D721Med (cell line): Measurements from ENCODE around the gene EEA1.

Experiments used
- DNase-seq: peaks from one replicate; pipeline ENCODE4 v3.0.0; 2011; ENCODE audit warnings: low spot score; ENCODE audit not compliant: insufficient read length
- FAIRE-seq: peaks from 2 replicates; lab custom pipeline; 2011; peaks lifted over from hg19 to GRCh38; lab: Jason Lieb, UNC
- TF ChIP-seq, protein P1 (sequence below): IDR thresholded peaks from 2 replicates; pipeline ENCODE4 v1.5.1; 2012; ENCODE audit warnings: mild to moderate bottlenecking, control low read depth; ENCODE audit not compliant: insufficient read depth; ENCODE audit errors: missing control alignments

Gene EEA1

DNA sequence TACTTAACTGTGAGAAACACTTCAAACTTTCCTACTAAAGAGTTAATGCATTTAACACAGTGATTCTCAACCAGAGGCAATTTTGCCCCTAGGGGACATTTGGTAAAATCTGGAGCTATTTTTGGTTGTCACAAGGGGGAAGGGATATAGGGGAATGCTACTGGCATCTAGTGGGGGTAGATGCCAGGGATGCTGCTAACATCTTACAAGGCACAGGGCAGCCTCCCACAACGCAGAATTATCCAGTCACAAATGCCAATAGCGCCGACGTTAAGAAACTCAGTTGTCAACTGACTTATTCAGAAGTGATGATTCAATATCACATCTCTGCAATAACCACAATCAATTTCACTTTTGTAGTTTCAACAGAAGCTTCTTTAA is 2.0 kb downstream of the EEA1 start:
- TF ChIP-seq, protein P1, sequence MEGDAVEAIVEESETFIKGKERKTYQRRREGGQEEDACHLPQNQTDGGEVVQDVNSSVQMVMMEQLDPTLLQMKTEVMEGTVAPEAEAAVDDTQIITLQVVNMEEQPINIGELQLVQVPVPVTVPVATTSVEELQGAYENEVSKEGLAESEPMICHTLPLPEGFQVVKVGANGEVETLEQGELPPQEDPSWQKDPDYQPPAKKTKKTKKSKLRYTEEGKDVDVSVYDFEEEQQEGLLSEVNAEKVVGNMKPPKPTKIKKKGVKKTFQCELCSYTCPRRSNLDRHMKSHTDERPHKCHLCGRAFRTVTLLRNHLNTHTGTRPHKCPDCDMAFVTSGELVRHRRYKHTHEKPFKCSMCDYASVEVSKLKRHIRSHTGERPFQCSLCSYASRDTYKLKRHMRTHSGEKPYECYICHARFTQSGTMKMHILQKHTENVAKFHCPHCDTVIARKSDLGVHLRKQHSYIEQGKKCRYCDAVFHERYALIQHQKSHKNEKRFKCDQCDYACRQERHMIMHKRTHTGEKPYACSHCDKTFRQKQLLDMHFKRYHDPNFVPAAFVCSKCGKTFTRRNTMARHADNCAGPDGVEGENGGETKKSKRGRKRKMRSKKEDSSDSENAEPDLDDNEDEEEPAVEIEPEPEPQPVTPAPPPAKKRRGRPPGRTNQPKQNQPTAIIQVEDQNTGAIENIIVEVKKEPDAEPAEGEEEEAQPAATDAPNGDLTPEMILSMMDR: peak; percentile 16
- DNase-seq: no peak
- no peak for FAIRE-seq

DNA sequence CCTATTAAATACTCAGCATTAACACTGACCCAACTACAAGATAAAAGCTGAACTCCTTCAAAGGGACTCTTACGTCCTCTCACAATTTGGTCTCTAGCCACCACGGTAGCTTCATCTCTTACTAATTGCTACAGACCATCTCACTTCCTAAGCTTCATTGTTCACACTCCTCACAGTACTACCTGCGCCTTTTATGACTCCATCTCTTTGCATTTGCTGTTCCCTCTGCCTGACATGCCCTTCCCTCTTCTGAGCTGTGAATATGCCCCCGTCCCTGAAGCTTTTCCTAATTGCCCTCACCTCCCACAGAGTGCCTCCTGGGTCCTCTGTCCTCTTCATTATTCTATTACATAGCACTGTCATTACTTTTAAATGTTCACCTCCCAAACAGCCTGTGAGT is 2.5 kb downstream of the EEA1 start:
- TF ChIP-seq, protein P1: no peak
- FAIRE-seq (no peak), DNase-seq (no peak)

DNA sequence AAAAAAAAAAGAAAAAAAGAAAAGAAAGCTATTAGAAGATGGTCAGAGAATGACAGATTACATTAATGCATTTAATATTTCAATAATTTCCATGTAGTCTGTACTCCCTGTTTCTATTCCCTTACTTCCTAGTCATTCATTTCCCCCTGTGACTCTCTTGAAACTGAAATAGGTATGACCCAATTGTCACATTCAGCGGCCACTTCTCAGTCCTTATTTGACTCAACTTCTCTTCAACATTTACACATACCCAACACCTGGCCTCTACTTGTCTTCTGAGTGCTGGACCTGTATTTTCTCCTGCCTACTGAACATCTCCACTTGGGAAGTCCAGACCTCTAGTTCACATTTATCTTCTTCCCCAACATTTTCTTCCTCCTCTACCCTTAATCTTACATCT is 7.2 kb downstream of the EEA1 start:
- TF ChIP-seq, protein P1: no peak
- FAIRE-seq (no peak), DNase-seq (no peak)

DNA sequence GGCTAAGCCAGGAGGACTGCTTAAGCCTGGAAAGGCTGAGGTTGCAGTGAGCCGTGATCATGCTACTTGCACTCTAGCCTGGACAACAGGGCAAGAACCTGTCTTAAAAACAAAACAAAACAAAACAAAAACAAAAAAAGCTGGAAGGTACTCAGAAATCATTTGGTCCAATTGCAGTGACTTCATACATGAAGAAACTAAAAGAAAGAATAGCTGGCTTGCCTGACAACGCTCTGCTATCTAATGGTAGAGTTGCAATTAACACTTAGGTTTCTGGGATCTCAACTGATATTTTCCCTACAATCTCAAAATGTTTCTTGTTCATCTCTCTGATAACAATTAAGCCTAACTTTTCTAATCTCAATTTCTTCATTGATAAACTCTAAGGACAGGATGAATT is 13.7 kb downstream of the EEA1 start:
- TF ChIP-seq, protein P1: no peak
- FAIRE-seq: no peak
- no peak for DNase-seq

DNA sequence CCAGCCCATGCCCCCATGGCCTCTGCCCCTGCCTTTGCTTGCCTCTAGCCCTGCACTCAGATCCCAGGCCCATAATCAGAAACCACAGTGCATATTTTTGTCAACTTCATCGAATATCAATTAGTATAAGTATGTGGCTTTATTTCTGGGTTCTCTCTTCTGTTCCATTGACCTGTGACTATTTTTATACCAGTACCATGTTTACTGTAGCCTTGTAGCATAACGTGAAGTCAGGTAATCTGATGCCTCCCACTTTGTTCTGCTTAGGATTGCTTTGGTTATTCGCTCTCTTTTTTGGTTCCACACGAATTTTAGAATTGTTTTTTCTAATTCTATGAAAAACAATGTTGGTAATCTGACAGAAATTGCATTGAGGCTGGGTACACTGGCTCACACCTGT is 14.9 kb downstream of the EEA1 start:
- DNase-seq (no peak), FAIRE-seq (no peak)
- TF ChIP-seq, protein P1: no peak

DNA sequence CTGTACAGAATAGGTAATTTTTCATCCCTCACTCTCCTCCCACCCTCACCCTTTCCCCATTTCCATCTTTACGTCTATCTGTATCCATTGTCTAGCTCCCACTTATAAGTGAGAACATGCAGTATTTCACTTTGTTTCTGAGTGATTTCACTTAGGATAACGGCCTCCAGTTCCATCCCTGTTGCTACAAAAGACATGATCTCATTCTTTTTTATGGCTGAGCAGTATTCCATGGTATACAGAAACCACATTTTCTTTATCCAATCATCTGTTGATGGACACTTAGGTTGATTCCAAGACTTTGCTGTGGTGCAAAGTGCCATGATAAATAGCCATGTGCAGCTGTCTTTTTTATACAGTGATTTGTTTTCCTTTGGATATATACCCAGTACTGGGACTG is 16.4 kb downstream of the EEA1 start:
- FAIRE-seq: no peak
- DNase-seq: no peak
- TF ChIP-seq, protein P1: no peak

DNA sequence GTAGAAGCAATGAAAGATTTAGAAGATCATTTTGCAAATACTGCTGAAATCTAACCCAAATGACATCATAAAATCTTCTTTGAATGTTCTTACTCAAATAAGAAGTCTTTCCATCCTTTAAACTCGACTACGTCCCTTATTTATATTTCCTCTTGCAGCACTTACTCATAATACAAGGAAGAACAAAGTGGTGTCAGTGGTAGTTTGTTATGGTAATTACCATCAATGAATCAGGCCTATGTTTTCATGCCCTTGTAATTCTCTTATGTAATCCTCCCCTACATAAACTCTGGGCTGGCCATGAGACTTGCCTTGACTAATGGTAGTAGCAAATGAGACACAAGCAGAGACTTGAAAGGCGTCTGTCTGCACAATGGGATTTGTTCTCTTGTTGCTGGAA is 17.0 kb downstream of the EEA1 start:
- TF ChIP-seq, protein P1: no peak
- no peak for DNase-seq
- FAIRE-seq: no peak
